CD4-positive, alpha-beta T cell (primary cell): Measurements from ENCODE around the gene RALGPS1. TPM values are rescaled to one million over a fixed set of nuclear protein-coding genes. Genes with fewer than 3 reads are reported as not detected.

Source experiments
- ATAC-seq: fragments of 200-7000 bp; cut with Tn5 transposase; one replicate; pipeline ENCODE4 v1.10.0; 2022; ENCODE audit warnings: mild to moderate bottlenecking; ENCODE audit not compliant: poor library complexity
- CTCF ChIA-PET: fragments of 350-600 bp; sonication (Branson Sonifier 250); formaldehyde crosslinking; loops from one replicate; lab custom pipeline; 2021; ENCODE audit warnings: antibody characterized with exemption, inconsistent platforms; lab: Charles Lee
- POLR2A ChIA-PET: fragments of 350-600 bp; sonication (Branson Sonifier 250); formaldehyde crosslinking; loops from one replicate; lab custom pipeline; 2021; ENCODE audit warnings: antibody characterized with exemption, inconsistent platforms; lab: Charles Lee
- DNase-seq, 14 experiments: peaks; one replicate each; pipeline ENCODE4 v3.0.0-alpha.2; 2013 to 2020; ENCODE audit warnings: mixed read lengths in 2 of 14
- H3K27ac ChIP-seq, 2 donors: one replicate each; pipeline versions ENCODE4 v1.5.1 to v1.7.0; 2013; ENCODE audit warnings: low read length in 2 of 2, low read depth in 1 of 2, mild to moderate bottlenecking in 1 of 2
- H3K27me3 ChIP-seq, 2 experiments: 1 replicate in 1 of 2; 2 replicates in 1 of 2; pipeline versions ENCODE4 v1.6.1 to v1.7.0; 2013; ENCODE audit warnings: low read length in 2 of 2, control low read depth in 1 of 2, mild to moderate bottlenecking in 1 of 2, moderate library complexity in 1 of 2; ENCODE audit not compliant: insufficient read depth in 2 of 2, control insufficient read depth in 1 of 2
- H3K36me3 ChIP-seq: one replicate; pipeline ENCODE4 v1.6.1; 2013; ENCODE audit warnings: low read length, control low read depth; ENCODE audit not compliant: insufficient read depth
- H3K4me1 ChIP-seq: one replicate; pipeline ENCODE4 v1.6.1; 2013; ENCODE audit warnings: low read length, control low read depth; ENCODE audit not compliant: insufficient read depth
- H3K4me3 ChIP-seq: one replicate; pipeline ENCODE4 v1.5.1; 2013; ENCODE audit warnings: mild to moderate bottlenecking, low read length, moderate library complexity
- H3K9me3 ChIP-seq, 2 experiments: 1 replicate in 1 of 2; 2 replicates in 1 of 2; pipeline versions ENCODE4 v1.6.1 to v1.7.0; 2013; ENCODE audit warnings: low read length in 2 of 2, mild to moderate bottlenecking in 2 of 2, control low read depth in 1 of 2, moderate library complexity in 1 of 2; ENCODE audit not compliant: control insufficient read depth in 1 of 2, insufficient read depth in 1 of 2
- H3K27ac Mint-ChIP-seq: one replicate; pipeline ENCODE4 v1.8.0; 2020; ENCODE audit warnings: mixed read lengths
- H3K27me3 Mint-ChIP-seq: one replicate; pipeline ENCODE4 v1.8.0; 2021; ENCODE audit warnings: mixed read lengths
- H3K36me3 Mint-ChIP-seq: one replicate; pipeline ENCODE4 v1.8.0; 2021; ENCODE audit warnings: low read depth, mixed read lengths
- H3K4me1 Mint-ChIP-seq: one replicate; pipeline ENCODE4 v1.8.0; 2021; ENCODE audit warnings: low read depth, mixed read lengths
- H3K4me3 Mint-ChIP-seq: one replicate; pipeline ENCODE4 v1.8.0; 2020; ENCODE audit warnings: mild to moderate bottlenecking, mixed read lengths
- H3K9me3 Mint-ChIP-seq: one replicate; pipeline ENCODE4 v1.8.0; 2020; ENCODE audit warnings: mixed read lengths
- intact Hi-C, 2 experiments: fragments of 100-400 bp; cut with DNase I in 1 of 2; cut with micrococcal nuclease in 1 of 2; formaldehyde crosslinking; loops; one replicate each; pipeline versions ENCODE4 v1.15.1 to v1.9.0; 2023 to 2025; cut with DNase I, micrococcal nuclease
- total RNA-seq, 174 experiments: library from RNA in 2 of 174; stranded (reverse) in 2 of 174; gene quantifications; one replicate each; pipeline ENCODE4 v1.2.3 and lab custom pipeline; 2021 to 2026
- TF ChIP-seq, protein P1 (sequence below): fragments of 200-600 bp; IDR thresholded peaks from one replicate; pipeline ENCODE4 v1.8.0; 2022; ENCODE audit warnings: antibody characterized with exemption, mild to moderate bottlenecking

The RALGPS1 gene
- total RNA-seq, 2 experiments from 2014 or later: 5.8 to 6.3 TPM

DNA sequence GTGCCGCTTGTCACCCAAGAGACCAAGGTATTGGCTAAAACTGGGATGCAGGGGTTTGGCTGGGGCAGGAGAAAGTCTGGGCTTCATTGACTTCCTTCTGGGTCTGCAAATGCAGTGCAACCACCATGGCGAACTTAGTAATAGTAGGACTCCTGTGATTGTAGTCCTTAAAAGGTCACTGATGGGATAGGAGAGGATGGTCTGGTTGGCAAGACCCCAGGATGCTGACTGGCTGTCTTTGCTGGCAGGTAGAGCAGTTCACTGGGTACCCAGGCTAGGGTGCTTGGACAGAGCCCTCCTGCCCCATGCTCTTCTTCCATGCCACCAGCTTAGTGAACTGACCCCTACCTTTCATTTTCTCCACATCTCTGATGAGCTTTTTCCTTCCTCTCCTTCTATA lies 170.6 kb downstream of the RALGPS1 start:
- ChIA-PET POLR2A (no interaction called here), CTCF (no interaction called here)
- peaks cover 7% of the 10 kb centered on the region for H3K4me1 Mint-ChIP-seq

DNA sequence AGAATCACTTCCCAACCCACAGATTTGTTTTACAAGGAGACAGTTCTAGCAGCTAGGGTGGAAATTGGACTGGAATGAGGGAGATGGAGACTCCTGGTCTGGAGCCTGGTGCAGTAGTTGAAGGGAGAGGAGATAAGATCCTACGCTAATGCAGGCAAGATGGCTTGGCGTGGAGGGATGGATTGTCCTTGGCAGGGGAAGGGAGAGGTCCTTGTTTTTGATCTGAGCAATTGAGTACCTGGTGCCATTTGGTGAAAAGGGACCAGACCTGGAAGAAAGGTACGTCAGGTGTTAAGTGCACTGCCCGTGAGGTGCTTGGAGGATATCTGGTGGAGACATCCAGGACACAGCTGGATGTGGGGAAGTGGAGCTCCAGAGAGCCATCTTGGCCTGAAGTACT lies 172.2 kb downstream of the RALGPS1 start:
- peaks cover 6% of the 10 kb centered on the region for H3K4me1 ChIP-seq
- POLR2A ChIA-PET: no interaction called here
- no peaks in the 10 kb centered on the region for H3K9me3 ChIP-seq
- ATAC-seq (no peak), DNase-seq (no peak)
- Mint-ChIP-seq H3K4me3 (no peak overlapping the region), H3K9me3 (no peaks in the 10 kb centered on the region), H3K27ac (no peak overlapping the region), H3K27me3 (peaks cover 17% of the 10 kb centered on the region), H3K36me3 (no peaks in the 10 kb centered on the region), H3K4me1 (peaks cover 7% of the 10 kb centered on the region)
- H3K4me3 ChIP-seq: no peak overlapping the region
- no peaks in the 10 kb centered on the region for H3K27me3 ChIP-seq
- CTCF ChIA-PET: no interaction called here
- TF ChIP-seq, protein P1, sequence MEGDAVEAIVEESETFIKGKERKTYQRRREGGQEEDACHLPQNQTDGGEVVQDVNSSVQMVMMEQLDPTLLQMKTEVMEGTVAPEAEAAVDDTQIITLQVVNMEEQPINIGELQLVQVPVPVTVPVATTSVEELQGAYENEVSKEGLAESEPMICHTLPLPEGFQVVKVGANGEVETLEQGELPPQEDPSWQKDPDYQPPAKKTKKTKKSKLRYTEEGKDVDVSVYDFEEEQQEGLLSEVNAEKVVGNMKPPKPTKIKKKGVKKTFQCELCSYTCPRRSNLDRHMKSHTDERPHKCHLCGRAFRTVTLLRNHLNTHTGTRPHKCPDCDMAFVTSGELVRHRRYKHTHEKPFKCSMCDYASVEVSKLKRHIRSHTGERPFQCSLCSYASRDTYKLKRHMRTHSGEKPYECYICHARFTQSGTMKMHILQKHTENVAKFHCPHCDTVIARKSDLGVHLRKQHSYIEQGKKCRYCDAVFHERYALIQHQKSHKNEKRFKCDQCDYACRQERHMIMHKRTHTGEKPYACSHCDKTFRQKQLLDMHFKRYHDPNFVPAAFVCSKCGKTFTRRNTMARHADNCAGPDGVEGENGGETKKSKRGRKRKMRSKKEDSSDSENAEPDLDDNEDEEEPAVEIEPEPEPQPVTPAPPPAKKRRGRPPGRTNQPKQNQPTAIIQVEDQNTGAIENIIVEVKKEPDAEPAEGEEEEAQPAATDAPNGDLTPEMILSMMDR: no peak
- intact Hi-C loops: no loop called here
- H3K36me3 ChIP-seq: no peaks in the 10 kb centered on the region
- no peak overlapping the region for H3K27ac ChIP-seq

More for the DNA sequence above, 170.6 kb downstream of the RALGPS1 start:
- Histone ChIP-seq H3K36me3 (no peaks in the 10 kb centered on the region), H3K27ac (no peak overlapping the region), H3K4me3 (no peak overlapping the region), H3K27me3 (no peaks in the 10 kb centered on the region), H3K9me3 (no peaks in the 10 kb centered on the region), H3K4me1 (peaks cover 6% of the 10 kb centered on the region)
- ATAC-seq (no peak), DNase-seq (no peak)
- Mint-ChIP-seq H3K4me3 (no peak overlapping the region), H3K36me3 (no peaks in the 10 kb centered on the region), H3K9me3 (no peaks in the 10 kb centered on the region), H3K27me3 (peaks cover 17% of the 10 kb centered on the region), H3K27ac (no peak overlapping the region)
- TF ChIP-seq, protein P1: no peak
- intact Hi-C loops: no loop called here

DNA sequence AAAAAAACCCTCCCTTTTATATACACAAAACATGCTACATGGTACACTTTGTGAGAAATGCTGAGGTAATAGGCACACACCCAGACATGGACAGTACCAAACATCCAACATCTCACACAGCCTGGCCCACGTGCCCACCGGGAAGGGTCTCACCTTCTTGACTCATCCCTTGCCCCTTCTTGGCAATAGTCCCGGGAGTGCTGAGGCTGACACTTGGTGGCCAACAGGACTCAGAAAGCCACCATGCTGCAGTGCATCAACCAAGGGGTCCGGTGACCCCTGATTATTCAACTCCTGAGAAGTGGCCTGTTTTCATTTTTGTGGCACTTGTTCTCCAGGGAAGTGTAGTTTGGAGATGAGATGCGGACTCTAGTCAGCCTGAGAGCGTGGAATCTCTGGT lies 172.8 kb downstream of the RALGPS1 start:
- no peaks in the 10 kb centered on the region for H3K27me3 ChIP-seq
- H3K9me3 ChIP-seq: no peaks in the 10 kb centered on the region
- Mint-ChIP-seq H3K36me3 (no peaks in the 10 kb centered on the region), H3K9me3 (no peaks in the 10 kb centered on the region), H3K4me3 (no peak overlapping the region), H3K27ac (no peak overlapping the region), H3K4me1 (peaks cover 7% of the 10 kb centered on the region), H3K27me3 (peaks cover 17% of the 10 kb centered on the region)
- CTCF ChIA-PET: no interaction called here
- intact Hi-C loops: no loop called here
- TF ChIP-seq, protein P1: no peak
- H3K4me1 ChIP-seq: peaks cover 6% of the 10 kb centered on the region
- H3K36me3 ChIP-seq: no peaks in the 10 kb centered on the region
- DNase-seq: no peak
- ATAC-seq: no peak
- H3K27ac ChIP-seq: no peak overlapping the region
- POLR2A ChIA-PET: no interaction called here
- H3K4me3 ChIP-seq: no peak overlapping the region
